CD4-positive, alpha-beta T cell treated with Interleukin-4 for 4 hours (primary cell): ENCODE results near the gene VANGL2.
"Not testable (repeated sequence)": the region's sequence is repeated elsewhere in the genome, so short reads cannot be mapped to it uniquely, and the experiment has no call there.

Experiments
- DNase-seq: peaks from one replicate; pipeline ENCODE4 v3.0.0-alpha.2; 2020

The VANGL2 gene

DNA sequence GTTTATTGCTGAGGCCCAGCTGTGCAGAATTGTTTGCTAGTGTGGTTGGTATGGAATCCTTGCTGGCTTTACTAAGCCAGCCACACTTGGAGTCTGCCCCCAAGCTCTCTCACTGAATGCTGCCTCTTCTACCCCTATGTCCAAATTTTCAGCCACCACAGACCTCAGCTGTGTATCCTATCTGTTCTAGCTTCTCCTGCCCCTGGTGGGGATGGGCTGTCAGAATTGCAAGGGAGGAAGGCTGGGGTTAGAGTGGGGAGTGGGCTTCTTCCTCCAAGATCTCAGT lies 29.1 kb upstream of the VANGL2 start:
- no peak for DNase-seq

DNA sequence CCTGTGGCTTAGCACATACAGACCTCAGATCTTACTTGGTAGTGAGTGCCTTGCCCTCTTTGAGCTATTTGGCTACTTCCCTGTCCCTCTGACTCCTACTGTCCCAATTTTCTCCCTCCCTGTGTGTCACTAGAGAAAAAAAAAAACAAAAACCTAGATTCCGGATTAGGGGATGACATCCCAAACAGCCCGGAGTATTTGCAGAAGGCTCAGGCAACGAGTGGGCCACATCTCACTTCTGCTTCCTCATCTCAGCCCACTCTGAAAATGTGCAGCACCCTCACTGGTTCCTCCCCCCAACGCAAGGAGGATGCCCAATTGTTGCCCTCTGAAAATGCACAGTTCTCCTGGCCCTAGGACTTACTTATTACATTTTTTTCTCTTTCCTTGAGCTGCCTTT lies 28.6 kb upstream of the VANGL2 start:
- no peak for DNase-seq

DNA sequence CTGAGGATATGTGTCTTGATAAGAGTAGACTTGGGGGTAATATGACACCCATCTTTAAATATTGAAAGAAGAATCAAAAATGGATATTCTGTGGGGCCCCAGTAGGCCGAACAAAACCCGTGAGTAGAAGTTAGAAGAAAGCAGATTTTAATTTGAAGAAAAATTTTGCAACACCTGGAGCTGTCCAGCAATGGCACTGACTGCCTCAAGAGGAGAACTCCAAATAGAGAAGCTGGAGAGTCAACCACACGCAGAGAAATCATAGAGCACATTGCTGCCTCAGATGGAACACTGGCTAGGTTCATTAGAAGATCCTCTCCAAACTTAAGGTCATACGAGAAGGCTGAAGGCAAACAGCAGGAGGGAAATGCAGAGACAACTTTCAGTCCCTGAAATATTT lies 26.7 kb upstream of the VANGL2 start:
- DNase-seq = no peak

DNA sequence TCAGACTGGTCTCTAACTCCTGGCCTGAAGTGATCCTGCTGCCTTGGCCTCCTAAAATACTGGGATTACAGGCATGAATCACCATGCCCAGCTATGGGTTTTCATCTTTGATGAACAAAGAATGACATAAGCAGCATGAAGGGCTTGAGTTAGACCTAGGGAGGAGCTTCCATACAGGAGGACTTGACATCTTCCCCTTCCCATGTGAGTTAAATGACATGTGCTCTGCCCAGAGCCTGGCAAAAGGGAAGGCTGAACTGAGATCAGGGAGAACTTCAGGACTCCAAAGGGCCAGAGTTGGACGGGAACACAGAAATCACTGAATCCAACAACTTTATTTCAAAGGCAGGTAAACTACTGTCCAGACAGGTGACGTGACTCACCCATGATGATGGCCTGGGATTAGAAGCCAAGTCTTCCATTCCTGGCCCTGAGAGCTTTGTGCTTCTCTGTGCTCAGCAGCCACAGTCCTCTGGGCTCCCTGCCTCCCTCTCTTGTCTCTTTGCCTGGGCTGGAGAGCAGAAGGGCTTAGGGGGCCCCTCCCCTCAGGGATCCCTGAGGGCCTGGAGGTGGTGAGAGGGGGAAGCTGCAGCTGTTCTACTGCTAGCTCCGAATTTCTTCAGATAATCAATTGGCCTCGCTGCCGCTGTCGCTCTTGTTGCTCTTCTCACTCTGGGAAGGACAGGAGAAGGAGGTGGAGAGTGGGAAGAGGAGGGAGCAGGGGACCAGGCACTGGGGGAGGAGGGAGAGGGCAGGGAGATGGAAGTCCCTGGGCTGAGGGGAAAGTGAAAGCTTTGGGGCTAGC lies 25.9 kb upstream of the VANGL2 start:
- DNase-seq = no peak

DNA sequence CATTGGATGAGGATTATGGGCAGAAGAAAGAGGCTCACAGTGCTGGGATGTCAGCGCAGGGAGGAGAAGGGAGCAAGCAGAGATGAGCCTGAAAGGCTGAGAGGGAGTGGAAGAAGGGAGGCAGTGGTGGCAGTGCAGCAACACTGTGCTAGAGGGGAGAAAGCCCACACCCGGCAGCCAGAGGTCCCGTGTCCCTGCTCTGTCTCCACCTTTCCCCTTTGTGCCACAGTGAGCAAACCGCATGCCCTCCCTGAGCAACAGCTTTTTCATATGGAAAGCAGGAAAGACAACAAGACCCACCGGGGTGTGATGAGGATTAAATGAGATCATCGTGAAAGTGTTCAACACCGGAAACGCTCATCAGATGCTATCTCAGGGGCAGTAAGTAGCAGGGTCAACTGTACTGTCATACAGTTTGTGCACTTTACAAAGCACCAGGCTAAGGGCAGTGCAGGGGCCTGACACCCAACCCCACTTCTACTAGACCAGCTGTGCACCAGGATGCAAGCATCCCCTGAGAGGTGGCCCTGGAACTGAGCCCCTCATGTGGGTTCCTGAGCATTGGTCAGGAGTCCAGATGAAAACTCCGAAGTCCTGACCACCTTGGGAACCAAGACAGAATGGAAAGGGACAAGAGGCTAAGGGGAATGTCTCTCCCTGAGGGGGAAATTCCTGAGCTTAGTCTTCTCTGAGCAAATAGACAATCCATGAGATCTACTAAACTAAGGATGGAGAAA lies 24.4 kb upstream of the VANGL2 start:
- peak; percentile 9 for DNase-seq

DNA sequence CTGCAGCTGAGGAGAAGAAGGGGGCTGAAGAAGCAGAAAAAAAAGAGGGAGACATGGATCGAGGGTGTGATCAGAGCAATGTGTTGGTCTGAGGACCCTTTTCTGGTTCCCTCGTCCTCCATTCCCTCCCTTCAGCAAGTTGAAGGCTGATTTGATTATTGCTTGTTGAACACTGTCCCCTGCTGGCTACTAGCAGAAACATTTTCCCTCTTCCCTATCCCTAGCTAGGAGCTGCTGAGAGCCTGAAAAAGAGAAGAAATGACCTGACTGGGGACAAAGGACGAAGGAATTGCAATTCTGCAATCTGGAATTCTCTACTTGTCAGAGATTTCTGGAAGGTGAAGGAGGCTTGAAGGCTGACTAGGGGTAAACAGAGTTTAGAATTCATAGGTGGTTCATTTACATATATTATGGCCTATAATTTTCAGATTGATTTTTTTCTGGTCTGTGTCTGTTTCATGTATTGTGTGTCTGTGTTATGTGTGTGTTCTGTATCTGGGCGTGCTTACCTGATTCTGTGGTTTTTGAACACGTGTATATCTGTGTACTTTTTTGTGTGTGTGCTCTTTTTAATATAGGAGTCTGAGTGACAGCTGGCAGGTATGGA lies 23.7 kb upstream of the VANGL2 start:
- peak; percentile 50 for DNase-seq

DNA sequence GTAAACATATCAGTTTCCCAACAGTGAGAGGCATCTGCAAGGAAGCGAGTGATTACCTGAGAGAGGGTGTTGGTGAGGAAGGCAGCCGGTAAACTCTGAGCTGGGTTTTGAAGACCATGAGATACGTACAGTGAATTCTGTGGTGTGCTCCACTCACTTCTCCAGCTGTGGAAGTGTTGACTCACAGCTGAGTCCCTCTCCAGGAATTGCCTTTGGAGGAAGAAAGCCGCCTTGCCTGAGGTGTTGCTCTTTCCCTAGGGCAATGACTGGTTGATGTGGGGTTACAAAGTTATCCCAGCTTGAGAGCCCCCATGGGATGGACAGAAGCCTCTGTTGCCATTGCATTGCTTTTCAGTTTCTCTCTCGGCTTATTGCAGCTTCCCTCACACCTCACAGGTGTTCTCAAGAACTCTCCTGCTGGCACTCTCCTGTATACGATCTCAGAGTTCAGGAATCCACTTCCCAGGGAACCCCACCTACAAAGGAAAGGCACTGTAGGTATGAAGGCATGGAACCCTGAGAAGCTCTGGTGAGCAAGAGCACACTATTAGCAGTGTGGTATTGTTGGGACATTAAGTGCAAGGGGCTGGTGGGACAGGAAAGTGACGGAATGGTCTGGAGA lies 22.7 kb upstream of the VANGL2 start:
- no peak for DNase-seq

DNA sequence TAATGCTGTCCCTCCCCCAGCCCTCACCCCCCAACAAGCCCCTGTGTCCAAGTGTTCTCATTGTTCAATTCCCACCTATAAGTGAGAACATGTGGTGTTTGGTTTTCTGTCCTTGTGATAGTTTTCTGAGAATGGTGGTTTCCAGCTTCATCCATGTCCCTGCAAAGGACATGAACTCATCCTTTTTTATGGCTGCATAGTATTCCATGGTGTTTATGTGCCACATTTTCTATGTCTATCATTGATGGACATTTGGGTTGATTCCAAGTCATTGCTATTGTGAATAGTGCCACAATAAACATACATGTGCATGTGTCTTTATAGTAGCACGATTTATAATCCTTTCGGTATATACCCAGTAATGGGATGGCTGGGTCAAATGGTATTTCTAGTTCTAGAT lies 15.6 kb upstream of the VANGL2 start:
- not testable (repeated sequence) for DNase-seq

DNA sequence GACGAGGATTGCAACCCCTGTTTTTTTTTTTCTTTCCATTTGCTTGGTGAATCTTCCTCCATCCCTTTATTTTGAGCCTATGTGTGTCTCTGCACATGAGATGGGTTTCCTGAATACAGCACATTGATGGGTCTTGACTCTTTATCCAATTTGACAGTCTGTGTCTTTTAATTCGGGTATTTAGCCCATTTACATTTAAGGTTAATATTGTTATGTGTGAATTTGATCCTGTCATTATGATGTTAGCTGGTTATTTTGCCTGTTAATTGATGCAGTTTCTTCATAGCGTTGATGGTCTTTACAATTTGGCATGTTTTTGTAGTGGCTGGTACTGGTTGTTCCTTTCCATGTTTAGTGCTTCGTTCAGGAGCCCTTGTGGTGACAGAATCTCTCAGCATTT lies 12.0 kb upstream of the VANGL2 start:
- not testable (repeated sequence) for DNase-seq

DNA sequence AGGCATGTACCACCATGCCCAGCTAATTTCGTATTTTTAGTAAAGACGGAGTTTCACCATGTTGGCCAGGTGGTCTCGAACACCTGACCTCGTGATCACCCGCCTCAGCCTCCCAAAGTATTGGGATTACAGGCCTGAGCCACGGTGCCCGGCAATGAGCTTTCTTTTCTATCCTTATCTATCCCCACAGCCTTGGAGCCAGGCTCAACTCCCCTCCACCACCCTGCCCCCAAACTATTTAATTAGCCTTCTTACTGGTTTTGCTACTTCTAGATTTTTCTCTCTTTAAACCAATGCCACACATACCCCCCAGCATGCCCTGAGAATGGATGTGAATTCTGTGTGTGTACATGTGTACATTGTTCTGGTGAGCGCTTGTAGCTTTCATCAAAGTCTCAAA lies 5.7 kb upstream of the VANGL2 start:
- DNase-seq = no peak

DNA sequence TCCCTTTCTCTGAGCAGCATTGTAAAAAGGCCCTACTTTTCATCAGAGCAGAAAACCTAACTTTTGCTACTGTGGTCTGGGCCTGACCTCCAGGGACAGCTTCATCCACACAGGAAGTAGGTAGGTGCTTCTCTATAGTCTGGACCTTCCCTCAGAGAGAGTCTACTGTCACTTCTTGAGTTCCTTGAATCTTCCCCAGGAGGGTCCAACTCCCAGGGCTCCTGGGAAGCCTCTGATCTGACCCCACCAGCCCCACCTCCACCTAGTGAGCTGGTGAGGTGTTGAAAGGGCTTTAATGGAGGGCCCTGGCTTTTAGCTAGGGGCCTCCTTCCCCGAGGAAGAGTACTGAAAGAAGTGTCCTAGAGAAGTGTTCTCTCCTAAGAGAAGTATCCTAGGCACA lies 2.7 kb upstream of the VANGL2 start:
- DNase-seq = no peak

DNA sequence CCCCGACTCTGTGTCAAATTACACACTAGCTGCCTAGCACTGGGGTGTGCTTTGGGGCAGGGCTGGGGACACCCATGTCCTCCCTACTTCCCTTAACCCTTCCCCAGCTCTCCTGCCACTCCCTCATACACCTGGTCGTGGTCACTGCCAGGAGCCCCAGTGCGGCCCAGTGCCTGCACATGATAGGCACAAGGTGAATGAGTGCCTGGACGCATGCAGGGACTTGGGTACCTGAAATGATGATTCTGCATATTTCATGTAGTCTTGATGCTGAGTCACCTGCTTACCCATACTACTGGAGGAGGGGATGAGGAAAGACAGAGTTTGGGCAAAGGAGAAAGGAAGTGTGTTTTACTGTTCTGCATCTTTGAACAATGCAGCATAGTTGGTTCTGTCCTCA lies 1.5 kb upstream of the VANGL2 start:
- no peak for DNase-seq

DNA sequence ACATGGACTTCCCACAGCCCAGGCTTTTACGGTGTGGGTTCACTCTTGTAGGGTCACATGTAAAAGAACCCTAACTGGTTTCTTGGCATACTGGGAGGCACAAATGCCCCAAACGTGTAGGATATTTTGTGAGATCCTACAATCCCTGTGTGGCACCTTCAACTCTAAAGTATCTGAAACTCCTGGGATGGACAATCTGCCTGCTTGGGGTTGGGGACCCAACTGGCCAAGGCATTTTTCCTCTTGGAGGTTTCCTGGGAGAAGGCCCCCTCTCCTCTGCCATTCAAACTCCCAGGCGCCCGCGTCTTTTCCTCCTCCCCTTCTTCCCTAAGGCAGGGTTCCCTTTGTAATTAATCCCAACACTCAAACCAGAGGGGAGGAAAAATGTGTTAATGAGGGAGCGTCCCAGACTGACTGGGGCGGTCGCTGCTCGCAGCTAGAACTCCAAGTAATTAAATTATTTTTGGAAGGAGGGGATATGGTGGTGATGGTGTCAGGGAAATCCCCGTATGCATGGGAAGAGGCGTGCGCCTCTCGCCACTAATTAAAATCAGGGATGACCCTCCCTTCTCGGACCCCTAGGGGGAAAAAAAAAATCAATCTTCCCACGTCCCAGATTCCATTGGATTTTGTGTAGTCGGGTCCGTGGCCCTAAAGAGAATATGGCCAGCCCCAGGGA lies 681 bp upstream of the VANGL2 start:
- DNase-seq = no peak

DNA sequence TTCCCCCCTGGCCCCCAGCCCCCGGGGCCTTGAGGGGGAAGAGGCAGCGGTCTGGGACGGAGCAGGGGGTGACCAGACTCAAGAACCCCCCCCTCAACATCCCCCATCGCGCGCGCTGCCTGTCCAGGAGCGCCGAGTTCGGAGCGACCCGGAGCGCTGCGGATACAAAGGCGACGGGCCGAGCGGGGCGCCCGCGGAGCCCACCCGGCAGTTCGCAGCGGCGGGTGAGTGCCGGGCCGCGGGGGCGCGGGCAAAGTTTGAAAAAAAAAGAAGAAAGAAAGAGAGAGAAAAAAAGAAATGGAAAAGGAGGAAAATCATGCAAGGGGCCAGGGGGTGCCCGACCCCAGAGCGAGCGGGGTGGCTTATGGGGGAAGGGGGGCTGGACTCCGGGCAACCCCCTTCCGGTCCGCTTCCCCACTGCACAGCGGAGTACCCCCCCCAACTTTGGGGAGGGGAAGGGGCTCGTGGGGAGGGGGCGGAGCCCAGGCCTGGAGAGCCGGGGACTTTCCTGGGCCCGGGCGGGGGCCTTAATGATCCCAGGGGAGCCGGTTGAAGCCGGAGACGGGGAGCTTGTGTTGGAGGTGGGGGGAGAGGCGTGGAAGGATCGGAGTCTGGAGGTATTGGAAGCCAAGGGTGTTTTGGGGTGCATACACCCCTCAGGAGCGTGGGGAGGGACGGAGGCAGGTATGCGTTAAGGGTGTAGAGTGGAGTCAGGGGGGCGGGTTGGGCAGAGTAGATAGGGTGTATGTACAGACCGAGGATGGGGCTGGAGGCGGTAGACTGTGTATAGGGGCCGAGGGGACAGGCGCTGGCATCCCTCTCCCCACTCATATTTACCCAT lies 502 bp downstream of the VANGL2 start:
- no peak for DNase-seq

DNA sequence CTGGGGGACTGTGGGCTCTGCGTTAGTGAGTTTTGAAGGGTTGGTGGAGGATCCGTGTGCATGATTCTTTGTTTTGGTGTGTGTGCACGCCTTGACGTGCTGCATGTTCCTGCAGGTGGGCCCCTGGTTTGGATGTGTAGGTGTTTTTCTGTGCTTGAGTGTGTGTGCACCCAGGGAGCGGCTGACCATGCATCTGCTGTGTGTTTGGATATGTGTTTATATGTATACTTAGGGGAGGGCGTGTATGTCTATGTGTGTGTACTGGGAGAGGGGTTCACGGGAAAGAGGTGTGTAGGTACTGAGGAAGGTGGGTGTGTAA lies 1.1 kb downstream of the VANGL2 start:
- no peak for DNase-seq

DNA sequence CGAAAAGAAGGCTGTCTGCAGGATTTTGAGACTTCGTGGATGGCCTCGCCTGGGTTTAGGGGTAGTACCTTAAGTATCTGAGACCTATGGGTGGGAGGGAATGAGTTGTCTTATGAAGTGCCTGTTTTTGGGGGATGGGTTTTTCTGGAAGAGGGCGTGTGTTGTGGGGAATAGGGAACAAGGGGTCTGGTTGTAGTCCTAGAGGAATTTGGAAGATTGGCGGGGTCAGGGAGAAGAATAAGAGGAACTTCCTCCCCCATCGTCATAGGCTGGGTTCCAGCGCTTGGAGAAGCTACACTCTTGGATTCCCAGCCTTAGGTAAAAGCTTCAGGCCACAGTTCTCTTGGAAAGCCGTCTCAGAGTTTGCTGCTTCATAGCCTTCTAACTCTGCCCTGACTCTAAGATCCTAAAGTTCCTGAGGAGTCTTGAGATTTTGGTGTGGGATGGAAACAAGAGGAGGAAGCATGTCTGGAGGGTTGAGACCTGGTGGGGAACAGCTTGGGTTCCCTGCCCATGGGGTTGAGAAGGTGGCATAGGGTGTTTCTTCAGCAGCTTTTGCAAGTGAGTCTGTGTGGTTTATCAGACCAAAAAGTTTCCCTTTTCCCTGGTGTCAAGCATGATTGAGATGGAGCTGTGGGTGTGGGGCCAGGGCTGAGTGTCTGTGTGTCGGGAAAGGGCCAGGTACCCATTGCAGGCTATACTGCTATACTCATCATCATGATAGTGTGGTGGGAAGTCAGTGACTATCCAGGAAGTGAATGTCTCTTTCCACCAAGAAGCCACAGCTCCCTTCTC lies 1.8 kb downstream of the VANGL2 start:
- no peak for DNase-seq

DNA sequence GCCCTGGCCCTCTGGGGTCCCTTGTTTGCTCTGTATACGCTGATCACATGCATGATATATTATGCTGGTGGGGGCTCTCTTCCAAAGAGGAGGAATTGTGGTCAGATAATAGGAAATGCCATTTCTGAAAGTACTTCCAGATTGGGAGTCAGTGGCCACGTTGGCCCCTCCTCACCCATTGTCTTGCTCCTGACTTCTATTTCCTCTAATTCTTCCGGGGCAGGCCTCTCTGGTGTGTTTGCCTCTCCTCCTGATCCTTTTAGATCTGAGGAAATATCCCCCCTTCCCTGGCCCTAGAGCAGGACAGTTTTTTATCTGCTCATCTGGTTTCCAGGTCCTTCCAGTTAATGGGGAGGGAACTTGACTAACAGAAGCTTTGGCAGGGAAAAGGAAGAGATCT lies 2.9 kb downstream of the VANGL2 start:
- DNase-seq = no peak

DNA sequence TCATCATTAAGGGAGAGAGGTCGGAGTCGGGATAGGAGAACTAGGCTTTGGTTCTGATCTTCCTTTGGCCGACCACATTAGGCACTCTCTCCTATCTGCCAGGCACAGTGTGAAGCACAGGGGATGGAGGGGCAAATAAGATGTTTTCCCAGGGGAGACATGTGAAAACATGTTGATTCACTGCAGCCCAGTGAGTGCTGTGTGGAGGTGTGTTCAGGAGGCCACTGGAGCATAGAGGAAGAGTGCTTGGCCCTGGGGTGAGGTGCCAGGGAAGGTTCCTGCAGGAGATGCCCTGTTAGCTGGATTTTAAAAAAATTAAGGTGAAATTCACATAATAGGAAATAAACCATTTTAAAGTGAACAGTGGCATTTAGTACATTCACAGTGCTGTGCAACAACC lies 3.7 kb downstream of the VANGL2 start:
- no peak for DNase-seq

DNA sequence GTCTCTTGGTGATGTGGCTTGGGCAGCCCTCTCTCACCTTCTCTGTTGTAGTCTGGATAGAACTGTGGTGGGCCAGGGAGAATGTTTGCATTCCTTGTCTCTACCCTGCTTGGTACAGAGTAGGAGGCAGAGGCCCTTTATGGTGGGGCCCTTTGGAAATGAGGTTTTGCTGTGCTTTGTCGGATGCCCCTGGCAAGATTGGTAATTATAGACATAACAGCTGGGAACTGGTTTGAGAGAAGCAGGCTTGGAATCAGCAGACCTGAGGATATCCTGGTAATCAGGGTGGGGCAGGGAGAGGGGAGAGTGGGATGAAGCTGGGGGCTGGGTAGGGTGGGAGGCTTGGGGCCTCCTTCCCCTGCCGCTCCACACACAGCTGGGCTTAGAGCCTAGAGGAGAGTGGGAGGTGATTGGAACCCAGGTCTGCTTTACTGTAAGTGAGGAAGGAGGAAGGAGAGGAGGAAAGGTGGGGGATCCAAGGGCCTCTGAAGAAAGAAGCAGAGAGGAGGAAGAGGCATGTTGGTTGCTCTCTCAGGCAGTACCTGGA lies 5.0 kb downstream of the VANGL2 start:
- DNase-seq = no peak

DNA sequence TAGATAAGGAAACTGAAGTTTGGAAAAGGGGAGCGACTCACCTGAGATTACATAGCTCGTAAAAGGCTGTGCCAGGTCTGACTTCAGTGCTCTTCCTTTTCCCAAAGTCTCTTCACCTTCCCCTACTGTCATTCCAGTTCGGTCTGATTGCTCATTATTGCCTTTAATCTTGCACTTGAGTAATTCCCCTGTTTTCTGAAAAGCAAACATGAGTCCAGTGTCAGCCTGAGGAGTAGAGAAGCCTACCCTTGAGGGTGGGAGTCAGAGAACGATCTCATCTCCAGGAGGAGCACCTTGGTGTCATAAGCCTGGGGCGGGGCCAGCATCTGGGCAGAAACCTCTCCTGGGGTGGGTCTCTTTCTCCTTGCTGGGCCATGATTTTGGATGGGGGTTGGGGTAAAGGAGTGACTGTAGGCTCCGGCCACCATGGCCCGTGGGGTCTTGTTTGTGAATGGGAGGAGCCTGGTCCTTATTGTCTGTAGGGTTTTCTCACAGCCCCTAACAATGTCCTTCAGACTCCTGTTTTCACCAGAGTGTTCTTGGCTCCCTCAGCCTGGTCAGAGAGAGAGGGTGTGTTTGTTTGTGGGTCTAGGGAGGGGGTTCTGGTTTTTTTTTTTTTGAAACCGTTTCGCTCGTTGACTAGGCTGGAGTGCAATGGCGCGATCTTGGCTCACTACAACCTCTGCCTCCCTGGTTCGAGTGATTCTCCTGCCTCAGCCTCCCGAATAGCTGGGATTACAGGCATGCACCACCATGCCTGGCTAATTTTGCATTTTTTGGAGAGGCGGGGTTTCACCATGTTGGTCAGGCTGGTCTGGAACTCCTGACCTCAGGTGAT lies 6.0 kb downstream of the VANGL2 start:
- no peak for DNase-seq
